HCT116 (cell line): Measurements from ENCODE around the gene CNPY3. TPM values are rescaled to one million over a fixed set of nuclear protein-coding genes. Genes with fewer than 3 reads are reported as not detected.

Source experiments
- ATAC-seq: fragments of 200-7000 bp; cut with Tn5 transposase; 2 replicates; pipeline ENCODE4 v1.9.1; 2020; ENCODE audit warnings: mild to moderate bottlenecking, moderate library complexity
- BruUV-seq: library from RNA; stranded (reverse); fragments of 400-500 nt; replicated peaks from 2 replicates; lab custom pipeline; 2021; lab: Mats Ljungman, UMichigan
- CTCF ChIA-PET: fragments of 300-600 bp; sonication (Branson Sonifier 250); formaldehyde crosslinking; loops from one replicate; lab custom pipeline; 2021; ENCODE audit warnings: antibody characterized with exemption; lab: Charles Lee
- POLR2A ChIA-PET: fragments of 300-600, 350-600 bp; sonication (Branson Sonifier 250); formaldehyde crosslinking; loops from one replicate; lab custom pipeline; 2021; ENCODE audit warnings: antibody characterized with exemption; lab: Charles Lee
- RAD21 ChIA-PET, 2 experiments: fragments of 300-600 bp; sonication (Branson Sonifier 250); formaldehyde crosslinking; loops; one replicate each; lab custom pipeline; 2023; ENCODE audit warnings: low total read pairs in 2 of 2; ENCODE audit not compliant: uncharacterized antibody in 2 of 2, unreplicated experiment in 2 of 2, low non-redundant PET in 1 of 2; lab: Charles Lee
- DNase-seq: peaks from one replicate; pipeline ENCODE4 v3.0.0-alpha.2; 2010; ENCODE audit warnings: low read depth, low spot score
- H2AFZ ChIP-seq: fragments of 200-600 bp; shearing (Covaris generic), sonication (generic); 2 replicates; pipeline ENCODE4 v1.6.1; 2017; ENCODE audit warnings: low read depth, mixed run types, mixed read lengths, antibody characterized with exemption, low read length; ENCODE audit not compliant: poor library complexity, severe bottlenecking
- H3K27ac ChIP-seq: 2 replicates; pipeline ENCODE4 v1.5.1; 2012; ENCODE audit warnings: low read depth, low read length
- H3K27me3 ChIP-seq: fragments of 200-600 bp; sonication (generic); 2 replicates; pipeline ENCODE4 v1.6.1; 2016; ENCODE audit warnings: mixed run types, low read length, mixed read lengths; ENCODE audit not compliant: insufficient read depth
- H3K36me3 ChIP-seq, 2 experiments: fragments of 200-500 bp in 1 of 2; fragments of 200-600 bp in 1 of 2; sonication (Bioruptor generic) in 1 of 2; sonication (generic) in 1 of 2; 2 replicates each; pipeline versions ENCODE4 v1.5.1 to v1.6.1; 2014 to 2016; ENCODE audit warnings: low read length in 2 of 2, inconsistent platforms in 1 of 2, mixed read lengths in 1 of 2, mixed run types in 1 of 2; ENCODE audit not compliant: insufficient read depth in 2 of 2, control insufficient read depth in 1 of 2
- H3K4me1 ChIP-seq, 2 experiments: fragments of 200-600 bp in 1 of 2; sonication (generic) in 1 of 2; 2 replicates each; pipeline versions ENCODE4 v1.5.1 to v1.6.1; 2012 to 2017; ENCODE audit warnings: low read length in 2 of 2, inconsistent platforms in 1 of 2, mild to moderate bottlenecking in 1 of 2, mixed read lengths in 1 of 2, mixed run types in 1 of 2, moderate library complexity in 1 of 2; ENCODE audit not compliant: insufficient read depth in 2 of 2, control insufficient read depth in 1 of 2
- H3K4me2 ChIP-seq: fragments of 200-600 bp; sonication (generic); 2 replicates; pipeline ENCODE4 v1.6.1; 2017; ENCODE audit warnings: mixed run types, low read length, mixed read lengths
- H3K4me3 ChIP-seq, 2 experiments: fragments of 200-600 bp in 1 of 2; sonication (generic) in 1 of 2; replicated peaks in 1 of 2; 2 replicates each; pipeline ENCODE4 v1.5.1; 2011 to 2016; ENCODE audit warnings: low read length in 2 of 2, control low read depth in 1 of 2, low read depth in 1 of 2, mild to moderate bottlenecking in 1 of 2, mixed read lengths in 1 of 2, mixed run types in 1 of 2
- H3K79me2 ChIP-seq: fragments of 200-600 bp; sonication (generic); 2 replicates; pipeline ENCODE4 v1.6.1; 2017; ENCODE audit warnings: mild to moderate bottlenecking, mixed run types, low read length, moderate library complexity, mixed read lengths; ENCODE audit not compliant: insufficient read depth
- H3K9ac ChIP-seq: fragments of 200-600 bp; sonication (generic); 2 replicates; pipeline ENCODE4 v1.6.1; 2016; ENCODE audit warnings: low read length, mixed read lengths
- H3K9me2 ChIP-seq: fragments of 200-600 bp; sonication (generic), shearing (Covaris generic); 2 replicates; pipeline ENCODE4 v1.6.1; 2017; ENCODE audit warnings: mixed run types, mild to moderate bottlenecking, moderate library complexity; ENCODE audit not compliant: insufficient read depth
- H3K9me3 ChIP-seq, 2 experiments: fragments of 200-500 bp in 1 of 2; fragments of 200-600 bp in 1 of 2; sonication (Bioruptor generic) in 1 of 2; sonication (generic) in 1 of 2; 2 replicates each; pipeline ENCODE4 v1.6.1; 2014 to 2017; ENCODE audit warnings: low read length in 2 of 2, mixed read lengths in 2 of 2, inconsistent platforms in 1 of 2, low read depth in 1 of 2, mild to moderate bottlenecking in 1 of 2, mixed run types in 1 of 2, moderate library complexity in 1 of 2; ENCODE audit not compliant: control insufficient read depth in 1 of 2, insufficient read depth in 1 of 2
- H4K20me1 ChIP-seq: fragments of 200-600 bp; sonication (generic), shearing (Covaris generic); 2 replicates; pipeline ENCODE4 v1.6.1; 2017; ENCODE audit warnings: mixed run types, mild to moderate bottlenecking, moderate library complexity; ENCODE audit not compliant: insufficient read depth
- ATF3 ChIP-seq: IDR thresholded peaks from 2 replicates; pipeline ENCODE4 v1.6.1; 2012
- CBX3 ChIP-seq: IDR thresholded peaks from 2 replicates; pipeline ENCODE4 v1.6.1; 2012; ENCODE audit warnings: low read depth
- CEBPB ChIP-seq: IDR thresholded peaks from 2 replicates; pipeline ENCODE4 v1.6.1; 2012; ENCODE audit warnings: low read depth
- CTCF ChIP-seq, 3 experiments: fragments of 200-600 bp in 1 of 3; sonication (generic) in 1 of 3; IDR thresholded peaks in 2 of 3; conservative IDR thresholded peaks in 1 of 3; 2 replicates each; pipeline ENCODE4 v1.5.1; 2012 to 2017; ENCODE audit warnings: low read depth in 2 of 3, low read length in 2 of 3, antibody characterized with exemption in 1 of 3, borderline replicate concordance in 1 of 3, control low read depth in 1 of 3, mild to moderate bottlenecking in 1 of 3, mixed read lengths in 1 of 3, mixed run types in 1 of 3, moderate library complexity in 1 of 3; ENCODE audit not compliant: insufficient read depth in 1 of 3
- EGR1 ChIP-seq: IDR thresholded peaks from 2 replicates; pipeline ENCODE4 v1.6.1; 2012; ENCODE audit warnings: low read depth
- ELF1 ChIP-seq: IDR thresholded peaks from 2 replicates; pipeline ENCODE4 v1.6.1; 2012; ENCODE audit warnings: low read depth, borderline replicate concordance
- EZH2 ChIP-seq: fragments of 200-600 bp; sonication (generic); IDR thresholded peaks from 2 replicates; pipeline ENCODE4 v1.6.1; 2017; ENCODE audit warnings: antibody characterized with exemption, mixed run types
- EZH2phosphoT487 ChIP-seq: fragments of 200-600 bp; IDR thresholded peaks from 2 replicates; pipeline ENCODE4 v1.6.1; 2018; ENCODE audit warnings: antibody characterized with exemption, borderline replicate concordance
- FOSL1 ChIP-seq: IDR thresholded peaks from 2 replicates; pipeline ENCODE4 v1.6.1; 2012; ENCODE audit warnings: low read depth
- JUND ChIP-seq: IDR thresholded peaks from 2 replicates; pipeline ENCODE4 v1.6.1; 2012
- MAX ChIP-seq: IDR thresholded peaks from 2 replicates; pipeline ENCODE4 v1.6.1; 2012
- POLR2A ChIP-seq: IDR thresholded peaks from 2 replicates; pipeline ENCODE4 v1.7.0; 2011; ENCODE audit warnings: borderline replicate concordance; ENCODE audit not compliant: insufficient read depth, insufficient read length; ENCODE audit errors: extremely low read depth
- SIN3A ChIP-seq: IDR thresholded peaks from 2 replicates; pipeline ENCODE4 v1.6.1; 2012; ENCODE audit warnings: low read depth
- SP1 ChIP-seq: IDR thresholded peaks from 2 replicates; pipeline ENCODE4 v1.6.1; 2012; ENCODE audit warnings: low read depth
- SRF ChIP-seq: IDR thresholded peaks from 2 replicates; pipeline ENCODE4 v1.6.1; 2012; ENCODE audit warnings: low read depth
- TCF7L2 ChIP-seq: IDR thresholded peaks from 2 replicates; pipeline ENCODE4 v1.7.0; 2011; ENCODE audit warnings: borderline replicate concordance, inconsistent platforms; ENCODE audit not compliant: insufficient read depth, insufficient read length; ENCODE audit errors: extremely low read depth
- ZBTB33 ChIP-seq: IDR thresholded peaks from 2 replicates; pipeline ENCODE4 v1.6.1; 2011; ENCODE audit warnings: mild to moderate bottlenecking, low read length, moderate library complexity; ENCODE audit not compliant: insufficient replicate concordance; ENCODE audit errors: extremely low read depth
- ZFX ChIP-seq: fragments of 450-650 bp; IDR thresholded peaks from 2 replicates; pipeline ENCODE4 v1.6.1; 2017
- ZNF274 ChIP-seq: fragments of 200-500 bp; sonication (Bioruptor generic); IDR thresholded peaks from 2 replicates; pipeline ENCODE4 v1.6.1; 2014; ENCODE audit warnings: mild to moderate bottlenecking, low read depth, low read length, inconsistent platforms
- intact Hi-C: fragments of 100-400 bp; cut with micrococcal nuclease; formaldehyde crosslinking; loops from 2 replicates; pipeline ENCODE4 v1.10.0; 2022
- total RNA-seq: library from RNA; stranded (reverse); gene quantifications from one replicate; pipeline ENCODE4 v1.2.1, GENCODE V29; 2021; ENCODE audit not compliant: unreplicated experiment

Gene CNPY3
- total RNA-seq, 1 experiment from 2014 or later: 49.1 TPM

GRCh38 chr6:42932412-42932811 lies 3.1 kb downstream of the CNPY3 start:
- CTCF ChIA-PET: no interaction called here
- intact Hi-C loops: no loop called here
- no peak for DNase-seq
- H3K27me3 ChIP-seq: no peaks in the 10 kb centered on the region
- RAD21 ChIA-PET: no interaction called here
- H2AFZ ChIP-seq: no peak overlapping the region
- H3K4me1 ChIP-seq: peaks cover 8 to 18% of the 10 kb centered on the region in 2 experiments; a peak in 3 of 4 replicates
- BruUV-seq: no TSS peak
- POLR2A ChIA-PET: no interaction called here
- no peak for ATAC-seq
- H3K9me2 ChIP-seq: no peaks in the 10 kb centered on the region
- no peaks in the 10 kb centered on the region for H4K20me1 ChIP-seq
- no peak for TF ChIP-seq SP1
- no peak for TF ChIP-seq POLR2A
- no peak for TF ChIP-seq CBX3
- no peak for TF ChIP-seq EGR1
- no peak for TF ChIP-seq CEBPB
- no peak for TF ChIP-seq EZH2phosphoT487
- TF ChIP-seq EZH2: no peak
- TF ChIP-seq CTCF (IDR thresholded peaks at IDR 0.05 in 2 of 3, conservative IDR thresholded peaks at IDR 0.05 in 1 of 3; ENCODE audit: borderline replicate concordance in 1 of 3, insufficient read depth in 1 of 3, low read depth in 2 of 3, low read length in 2 of 3): no peak
- TF ChIP-seq SRF: no peak
- TF ChIP-seq ATF3: no peak
- no peak for TF ChIP-seq ZBTB33
- no peak for TF ChIP-seq ZFX
- no peak for TF ChIP-seq SIN3A
- no peak for TF ChIP-seq ZNF274
- no peak for TF ChIP-seq MAX
- TF ChIP-seq TCF7L2: no peak
- TF ChIP-seq FOSL1: no peak
- TF ChIP-seq ELF1: no peak
- TF ChIP-seq JUND: no peak
- no peak overlapping the region for H3K4me2 ChIP-seq
- H3K9me3 ChIP-seq: no peaks in the 10 kb centered on the region
- no peak overlapping the region for H3K4me3 ChIP-seq
- peaks cover 25% of the 10 kb centered on the region in 2 experiments; a peak in 3 of 4 replicates for H3K36me3 ChIP-seq
- no peak overlapping the region for H3K9ac ChIP-seq
- H3K79me2 ChIP-seq: peaks cover 48% of the 10 kb centered on the region
- H3K27ac ChIP-seq: no peak overlapping the region
